SJSA1 (cell line): ENCODE data around the gene GGT1. TPM values are rescaled to one million over a fixed set of nuclear protein-coding genes. Genes with fewer than 3 reads are reported as not detected.
"Not testable (repeated sequence)": the region's sequence is repeated elsewhere in the genome, so short reads cannot be mapped to it uniquely, and the experiment has no call there.

Experiments used
- DNase-seq, 2 experiments: peaks; one replicate each; pipeline ENCODE4 v3.0.0-alpha.2; 2015 to 2020; ENCODE audit warnings: low spot score in 2 of 2, low read depth in 1 of 2
- H3K27ac ChIP-seq: fragments of 250-450 bp; sonication (Bioruptor Pico); 2 replicates; pipeline ENCODE4 v1.5.1; 2020; ENCODE audit warnings: mild to moderate bottlenecking, moderate library complexity
- H3K27me3 ChIP-seq: fragments of 250-450 bp; sonication (Bioruptor Pico); replicated peaks from 2 replicates; pipeline ENCODE4 v1.5.1; 2020; ENCODE audit warnings: mild to moderate bottlenecking, moderate library complexity
- H3K36me3 ChIP-seq: fragments of 250-450 bp; sonication (Bioruptor Pico); 2 replicates; pipeline ENCODE4 v1.5.1; 2020; ENCODE audit warnings: mild to moderate bottlenecking
- H3K4me1 ChIP-seq: fragments of 250-450 bp; sonication (Bioruptor Pico); replicated peaks from 2 replicates; pipeline ENCODE4 v1.6.1; 2021; ENCODE audit warnings: mild to moderate bottlenecking
- H3K4me3 ChIP-seq: fragments of 250-450 bp; sonication (Bioruptor Pico); 2 replicates; pipeline ENCODE4 v1.5.1; 2020; ENCODE audit warnings: mild to moderate bottlenecking
- H3K9me3 ChIP-seq: fragments of 250-450 bp; sonication (Bioruptor Pico); replicated peaks from 2 replicates; pipeline ENCODE4 v1.5.1; 2020; ENCODE audit warnings: mild to moderate bottlenecking
- total RNA-seq: library from RNA; depleted of rRNA; stranded (reverse); fragments of >200 nt; shearing (Covaris generic); gene quantifications from 2 replicates; pipeline ENCODE4 v1.2.3, GENCODE V29; 2014

GGT1 gene
- total RNA-seq, 1 experiment from 2014 or later, result 0.61 TPM

- H3K36me3 ChIP-seq, H3K27ac ChIP-seq, DNase-seq, H3K4me1 ChIP-seq, H3K9me3 ChIP-seq, H3K27me3 ChIP-seq, H3K4me3 ChIP-seq: not testable (repeated sequence)
These were observed 27.9 kb downstream of the GGT1 start for GRCh38 chr22:24630812-24631427.

GRCh38 chr22:24631430-24632122 is 28.6 kb downstream of the GGT1 start:
- peak in 1 of 2 experiments; percentile 5 for DNase-seq
- not testable (repeated sequence) for H3K36me3 ChIP-seq, H3K4me1 ChIP-seq, H3K9me3 ChIP-seq, H3K27me3 ChIP-seq, H3K27ac ChIP-seq, H3K4me3 ChIP-seq

DNA sequence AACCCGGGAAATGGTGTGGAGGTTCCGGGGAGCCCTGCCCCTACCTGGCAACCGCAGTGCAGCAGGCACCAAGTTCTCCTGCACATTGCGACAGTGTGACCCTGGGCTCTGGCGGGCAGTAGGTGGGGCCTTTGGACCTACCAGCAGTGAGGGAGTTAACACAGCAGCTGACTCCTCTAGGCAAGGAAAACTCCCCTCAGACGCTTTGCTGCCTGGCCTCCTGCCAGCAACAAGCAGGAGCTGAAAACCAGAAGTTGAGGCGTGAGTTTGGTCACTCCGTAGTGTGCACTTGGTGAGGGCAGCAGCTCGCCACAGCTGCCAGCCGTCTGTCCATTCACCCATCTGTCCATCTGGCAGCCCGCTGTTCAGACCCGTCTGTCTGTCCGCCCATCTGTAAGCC is 29.6 kb downstream of the GGT1 start:
- not testable (repeated sequence) for H3K4me3 ChIP-seq, H3K9me3 ChIP-seq, H3K27me3 ChIP-seq, H3K4me1 ChIP-seq, DNase-seq, H3K36me3 ChIP-seq, H3K27ac ChIP-seq

DNA sequence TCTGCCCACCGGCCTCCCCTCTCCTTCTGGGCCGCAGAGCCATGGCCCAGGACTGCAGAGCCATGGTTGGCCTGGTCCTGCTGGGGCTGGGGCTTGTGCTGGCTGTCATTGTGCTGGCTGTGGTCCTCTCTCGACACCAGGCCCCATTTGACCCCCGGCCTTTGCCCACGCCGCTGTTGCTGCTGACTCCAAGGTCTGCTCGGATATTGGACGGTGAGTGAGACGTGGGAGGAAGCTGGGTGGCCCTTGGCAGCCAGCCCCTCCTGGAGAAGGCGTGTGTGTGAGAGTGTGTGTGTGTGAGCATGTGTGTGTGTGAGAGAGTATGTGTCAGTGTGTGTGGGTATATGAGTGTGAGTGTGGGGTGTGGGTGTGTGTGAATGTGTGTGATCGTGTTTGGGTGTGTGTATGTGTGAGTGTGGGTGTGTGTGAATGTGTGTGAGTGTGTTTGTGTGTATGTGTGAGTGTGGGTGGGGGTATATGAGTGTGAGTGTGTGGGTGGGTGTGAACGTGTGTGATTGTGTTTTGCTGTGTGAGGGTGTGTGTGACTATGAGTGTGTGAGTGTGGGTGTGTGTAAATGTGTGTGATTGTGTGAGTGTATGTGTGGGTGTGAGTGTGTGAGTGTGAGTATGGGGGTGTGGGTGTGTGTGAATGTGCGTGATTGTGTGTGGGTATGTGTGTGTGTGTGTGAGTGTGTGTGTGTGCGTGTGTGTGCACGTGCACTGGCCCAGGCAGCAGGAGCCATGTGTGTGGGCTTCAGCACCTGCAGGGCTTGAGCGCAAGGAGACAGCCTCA is 30.4 kb downstream of the GGT1 start:
- not testable (repeated sequence) for H3K9me3 ChIP-seq, H3K36me3 ChIP-seq, H3K4me1 ChIP-seq, H3K27ac ChIP-seq, DNase-seq, H3K4me3 ChIP-seq, H3K27me3 ChIP-seq

GRCh38 chr22:24634776-24635389 is 31.9 kb downstream of the GGT1 start:
- not testable (repeated sequence) for H3K9me3 ChIP-seq

GRCh38 chr22:24636513-24636912 is 33.5 kb downstream of the GGT1 start:
- not testable (repeated sequence) for DNase-seq, H3K27me3 ChIP-seq, H3K27ac ChIP-seq, H3K36me3 ChIP-seq, H3K9me3 ChIP-seq, H3K4me3 ChIP-seq, H3K4me1 ChIP-seq

More at GRCh38 chr22:24634776-24635389, 31.9 kb downstream of the GGT1 start:
- not testable (repeated sequence) for H3K36me3 ChIP-seq, H3K4me3 ChIP-seq, H3K27me3 ChIP-seq, H3K4me1 ChIP-seq, H3K27ac ChIP-seq, DNase-seq

- H3K36me3 ChIP-seq, H3K27ac ChIP-seq, H3K27me3 ChIP-seq, H3K9me3 ChIP-seq, DNase-seq, H3K4me3 ChIP-seq, H3K4me1 ChIP-seq: not testable (repeated sequence)
These were observed 39.3 kb downstream of the GGT1 start for GRCh38 chr22:24642307-24642706.

GRCh38 chr22:24644409-24644808 is 41.4 kb downstream of the GGT1 start:
- not testable (repeated sequence) for H3K36me3 ChIP-seq, DNase-seq, H3K4me1 ChIP-seq, H3K9me3 ChIP-seq, H3K27me3 ChIP-seq, H3K27ac ChIP-seq, H3K4me3 ChIP-seq

DNA sequence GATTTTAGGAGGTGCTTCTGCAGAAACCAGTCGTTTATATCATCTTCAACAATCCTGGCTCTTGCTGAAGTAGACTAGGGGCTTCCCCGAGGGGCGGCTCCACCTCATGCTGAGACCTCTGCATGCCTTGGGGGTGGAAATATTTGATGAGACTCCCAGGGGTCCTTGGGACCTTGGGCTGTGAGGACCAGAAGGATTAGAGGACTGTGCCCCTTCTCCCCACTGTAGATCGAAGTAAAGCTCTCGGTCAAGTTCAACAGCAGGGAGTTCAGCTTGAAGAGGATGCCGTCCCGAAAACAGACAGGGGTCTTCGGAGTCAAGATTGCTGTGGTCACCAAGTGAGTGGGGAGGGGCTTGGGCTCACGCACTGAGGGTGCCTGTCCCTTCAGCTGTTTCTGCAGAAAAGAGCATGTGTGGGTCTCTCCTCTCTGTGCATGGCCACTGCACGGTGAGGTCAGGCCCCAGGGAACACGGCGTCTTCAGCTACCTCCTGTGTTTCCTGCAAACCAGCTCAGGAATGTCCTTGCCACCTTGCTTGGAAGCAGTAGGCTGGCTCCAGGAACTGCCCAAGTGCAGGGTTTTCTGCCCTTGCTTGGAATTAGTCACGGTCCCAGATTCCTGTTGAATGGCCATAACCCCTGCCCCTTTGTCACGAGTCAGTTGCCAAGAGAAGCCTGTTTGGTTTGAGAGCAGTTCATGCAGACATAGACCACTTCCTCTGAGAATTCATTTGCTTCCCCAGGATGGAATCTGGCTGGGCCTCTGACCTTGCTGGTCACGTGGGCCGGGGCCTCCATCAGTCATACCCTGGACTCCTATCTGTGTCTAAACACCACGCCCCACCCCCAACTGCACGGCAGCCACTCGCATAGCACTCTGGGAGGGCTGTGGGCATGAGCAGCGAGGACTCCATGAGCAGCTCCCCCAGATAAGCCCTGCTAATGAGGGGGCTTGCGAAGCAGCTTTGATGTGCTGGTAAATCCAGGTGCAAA is 42.7 kb downstream of the GGT1 start:
- H3K27me3 ChIP-seq, H3K27ac ChIP-seq, H3K4me1 ChIP-seq, H3K9me3 ChIP-seq, DNase-seq, H3K4me3 ChIP-seq, H3K36me3 ChIP-seq: not testable (repeated sequence)

DNA sequence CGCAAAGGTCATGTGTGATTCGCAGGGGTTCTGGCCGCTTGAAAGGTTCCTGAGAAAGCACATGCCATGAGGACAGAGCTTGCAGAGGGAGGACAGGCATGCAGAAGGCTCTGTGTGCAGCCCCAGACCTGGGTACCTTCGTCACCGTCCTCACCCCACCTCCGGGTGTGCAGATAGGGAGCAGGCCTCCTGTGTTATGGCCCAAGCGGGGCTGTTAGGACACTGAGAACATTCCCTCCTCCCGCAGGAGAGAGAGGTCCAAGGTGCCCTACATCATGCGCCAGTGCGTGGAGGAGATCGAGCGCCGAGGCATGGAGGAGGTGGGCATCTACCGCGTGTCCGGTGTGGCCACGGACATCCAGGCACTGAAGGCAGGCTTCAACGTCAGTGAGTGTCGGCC is 43.8 kb downstream of the GGT1 start:
- not testable (repeated sequence) for H3K27ac ChIP-seq, DNase-seq, H3K4me3 ChIP-seq, H3K27me3 ChIP-seq, H3K36me3 ChIP-seq, H3K4me1 ChIP-seq, H3K9me3 ChIP-seq

- H3K36me3 ChIP-seq, H3K4me1 ChIP-seq, H3K4me3 ChIP-seq, H3K27ac ChIP-seq, H3K9me3 ChIP-seq, H3K27me3 ChIP-seq, DNase-seq: not testable (repeated sequence)
These were observed 46.4 kb downstream of the GGT1 start for GRCh38 chr22:24649371-24649770.

GRCh38 chr22:24650884-24651283 is 47.9 kb downstream of the GGT1 start:
- H3K36me3 ChIP-seq, H3K4me3 ChIP-seq, H3K27me3 ChIP-seq, H3K4me1 ChIP-seq, H3K9me3 ChIP-seq, H3K27ac ChIP-seq: not testable (repeated sequence)
- peak in 1 of 2 experiments; percentile 66 for DNase-seq

- not testable (repeated sequence) for H3K4me3 ChIP-seq, H3K27me3 ChIP-seq, H3K9me3 ChIP-seq, H3K27ac ChIP-seq, H3K4me1 ChIP-seq, DNase-seq, H3K36me3 ChIP-seq
These were observed 62.4 kb downstream of the GGT1 start for GRCh38 chr22:24665395-24665794.
